Measurements from ENCODE around the gene MTFR1L.

MTFR1L gene

DNA sequence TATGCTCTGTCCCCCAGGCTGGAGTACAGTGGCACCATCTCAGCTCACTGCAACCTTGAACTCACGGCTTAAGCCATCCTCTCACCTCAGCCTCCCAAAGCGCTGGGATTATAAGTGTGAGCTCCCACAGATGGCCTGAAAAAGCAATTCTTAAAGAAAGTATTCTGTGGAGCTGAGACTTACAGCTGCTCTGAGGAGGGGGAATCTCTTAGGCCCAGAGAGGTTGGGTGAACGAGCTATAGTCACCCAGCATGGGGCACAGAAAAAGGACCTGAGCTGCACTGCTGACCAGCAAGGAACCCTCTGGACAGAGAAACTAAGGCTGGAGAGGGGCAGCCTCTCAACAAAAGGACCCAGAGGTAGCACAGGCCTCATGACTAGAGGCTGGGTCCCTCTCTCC, 54.5 kb downstream of the MTFR1L start:
- H3K9me3 Mint-ChIP-seq, result no peaks in the 10 kb centered on the region
- no peak for DNase-seq
- no peak overlapping the region for H3K27ac Mint-ChIP-seq
- H3K4me1 Mint-ChIP-seq, result peaks cover 11% of the 10 kb centered on the region
- no peaks in the 10 kb centered on the region for H3K36me3 Mint-ChIP-seq
- CTCF ChIA-PET, result no interaction called here
- H3K27me3 Mint-ChIP-seq, result peaks cover 53% of the 10 kb centered on the region
- H3K4me3 Mint-ChIP-seq, result no peak overlapping the region

DNA sequence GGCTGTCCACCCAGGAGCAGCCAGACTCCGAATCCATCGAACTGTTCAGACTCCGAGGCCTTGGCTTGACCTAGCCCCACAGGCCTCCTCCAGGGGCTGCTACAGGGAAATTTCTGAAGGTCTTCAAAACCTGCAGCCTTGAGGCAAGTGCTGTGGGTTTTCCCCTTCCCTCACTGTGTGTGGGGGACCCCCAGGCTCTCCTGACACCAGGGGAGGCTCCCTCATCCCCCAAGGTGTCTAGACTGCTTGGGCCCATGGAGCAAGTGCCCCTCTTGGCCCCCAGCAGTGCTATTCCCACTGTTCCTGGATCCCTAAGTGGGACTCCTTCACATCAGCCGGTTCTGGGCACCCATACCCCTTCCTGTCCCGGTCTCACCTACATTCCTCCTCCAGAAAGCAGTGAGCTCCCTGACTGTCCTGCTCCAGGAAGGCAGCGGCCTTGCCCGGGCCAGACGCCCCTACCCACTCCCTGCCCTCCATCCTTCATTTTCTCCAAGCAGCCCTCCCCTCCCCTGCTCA, 54.9 kb downstream of the MTFR1L start:
- no peak overlapping the region for H3K27ac Mint-ChIP-seq
- H3K4me1 Mint-ChIP-seq, result peaks cover 11% of the 10 kb centered on the region
- CTCF ChIA-PET, result interaction anchor here (1.1 to 1.3 kb wide), 2 partner anchors 13 to 22 kb away, joined by 3 read pairs; no protein-coding TSS in a partner anchor
- H3K9me3 Mint-ChIP-seq, result no peaks in the 10 kb centered on the region
- peak overlapping the region; percentile 78 for H3K4me3 Mint-ChIP-seq
- no peak for DNase-seq
- H3K27me3 Mint-ChIP-seq, result peaks cover 58% of the 10 kb centered on the region
- no peaks in the 10 kb centered on the region for H3K36me3 Mint-ChIP-seq

DNA sequence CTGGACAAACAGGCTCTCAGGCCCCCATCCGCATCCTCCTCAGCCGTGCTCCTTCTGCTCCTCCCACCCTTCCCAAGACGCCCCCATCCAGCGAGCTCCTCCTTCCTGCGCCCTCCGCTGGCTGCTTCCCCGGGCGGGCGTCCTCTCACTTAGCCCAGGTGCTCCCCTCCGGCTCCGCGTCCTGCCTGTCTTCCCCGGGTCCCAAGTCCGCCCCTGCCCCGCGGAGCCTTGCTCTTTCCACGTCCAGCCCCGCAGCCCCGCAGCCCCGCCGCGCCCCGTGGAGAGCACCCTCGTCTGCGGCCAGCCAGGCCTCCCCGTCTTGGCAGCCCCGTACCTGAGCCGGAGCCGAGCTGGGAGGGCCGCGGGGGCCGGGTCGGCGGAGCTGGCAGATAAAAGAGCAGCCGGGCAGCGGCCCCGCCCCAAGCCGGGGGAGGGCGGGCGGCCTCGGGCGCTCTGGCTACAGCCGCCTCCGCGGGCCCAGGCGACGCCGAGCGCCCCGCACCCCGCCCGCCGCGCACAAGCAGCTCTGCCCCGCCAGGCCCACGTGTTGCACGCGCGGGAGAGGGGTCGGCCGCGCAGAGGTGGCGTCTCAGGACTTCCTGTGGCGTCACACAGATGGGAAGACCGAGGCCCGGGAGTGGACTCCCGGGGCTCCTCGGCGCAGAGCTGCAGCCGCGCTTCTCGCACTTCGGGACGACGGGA, 55.6 kb downstream of the MTFR1L start, which contains the start of gene PAQR7:
PAQR7 (minus strand) TSS at position 555 of the 702 bp plus-strand sequence. CDS start 11,869 bp downstream, outside the sequence.
- CTCF ChIA-PET, result interaction anchor here (1.1 to 1.3 kb wide), 2 partner anchors 13 to 21 kb away, joined by 3 read pairs; no protein-coding TSS in a partner anchor
- Mint-ChIP-seq H3K4me1 (peaks cover 11% of the 10 kb centered on the region), H3K27me3 (peaks cover 61% of the 10 kb centered on the region), H3K9me3 (no peaks in the 10 kb centered on the region), H3K36me3 (no peaks in the 10 kb centered on the region), H3K27ac (no peak within 1 kb of the TSS), H3K4me3 (peak within 1 kb of the TSS; percentile 78)
- peak; percentile 76 for DNase-seq

DNA sequence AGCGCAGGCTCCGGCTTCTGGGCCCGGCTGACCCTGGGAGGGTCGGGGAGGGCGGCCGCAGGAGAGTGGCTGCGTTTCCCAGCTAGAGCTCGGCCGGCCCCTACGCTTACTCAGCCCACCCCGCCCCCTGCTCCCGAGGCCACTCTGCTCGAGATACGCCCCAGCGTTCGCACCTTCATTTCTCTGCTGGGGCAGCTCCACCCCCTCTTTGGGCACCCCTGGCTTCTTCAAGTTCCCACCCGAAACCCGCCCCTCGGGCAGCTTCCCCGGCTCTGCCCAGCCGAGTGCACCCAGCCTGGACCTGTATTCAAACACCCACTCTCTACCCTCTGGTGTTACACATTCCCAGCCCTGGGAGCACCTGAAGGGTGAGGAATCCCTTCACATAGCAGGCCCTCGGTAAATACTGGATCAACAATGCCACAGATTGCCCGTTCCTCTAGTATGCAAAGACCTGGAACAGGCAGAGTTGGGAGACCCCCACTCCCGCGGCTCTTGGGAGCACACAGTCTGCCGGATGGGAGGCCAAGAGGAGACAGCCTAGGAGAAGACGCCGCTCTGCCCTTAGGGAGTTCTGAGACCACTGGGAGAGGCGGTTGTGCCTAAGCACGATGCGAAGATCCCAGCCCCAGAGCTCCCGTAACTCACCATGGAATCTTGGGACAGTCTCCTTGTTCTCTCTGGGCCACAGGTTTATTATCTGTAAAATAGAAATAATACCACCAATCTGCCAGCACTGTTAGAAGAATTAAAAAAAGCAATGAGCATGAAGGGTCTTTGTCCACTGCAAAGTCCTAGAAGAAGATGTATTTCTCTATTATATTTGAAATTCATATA, 56.3 kb downstream of the MTFR1L start:
- Mint-ChIP-seq H3K27ac (no peak overlapping the region), H3K27me3 (peaks cover 69% of the 10 kb centered on the region), H3K4me1 (peaks cover 11% of the 10 kb centered on the region), H3K4me3 (peak overlapping the region; percentile 72), H3K9me3 (no peaks in the 10 kb centered on the region), H3K36me3 (no peaks in the 10 kb centered on the region)
- CTCF ChIA-PET, result interaction anchor here (1.1 to 1.3 kb wide), 2 partner anchors 14 to 20 kb away, joined by 3 read pairs; no protein-coding TSS in a partner anchor
- DNase-seq, result no peak

DNA sequence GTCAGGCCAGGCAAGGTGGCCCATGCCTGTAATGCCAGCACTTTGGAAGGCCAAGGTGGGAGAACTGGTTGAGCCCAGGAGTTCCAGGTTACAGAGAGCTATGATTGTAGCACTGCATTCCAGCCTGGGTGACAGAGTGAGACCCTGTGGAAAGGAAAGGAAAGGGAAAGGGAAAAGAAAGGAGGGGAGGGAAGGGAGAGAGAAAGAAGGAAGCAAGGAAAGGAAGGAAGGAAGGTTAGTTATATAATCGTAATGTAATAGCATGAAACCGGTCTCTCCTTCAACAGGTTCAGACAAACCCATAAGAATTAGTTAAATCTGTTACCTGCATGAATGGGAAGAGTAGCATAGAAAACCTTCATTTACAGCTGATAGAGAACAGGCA, 56.9 kb downstream of the MTFR1L start:
- Mint-ChIP-seq H3K9me3 (no peaks in the 10 kb centered on the region), H3K27me3 (peaks cover 71% of the 10 kb centered on the region), H3K27ac (no peak overlapping the region), H3K4me1 (peaks cover 11% of the 10 kb centered on the region), H3K36me3 (no peaks in the 10 kb centered on the region), H3K4me3 (no peak overlapping the region)
- no peak for DNase-seq
- CTCF ChIA-PET, result no interaction called here

DNA sequence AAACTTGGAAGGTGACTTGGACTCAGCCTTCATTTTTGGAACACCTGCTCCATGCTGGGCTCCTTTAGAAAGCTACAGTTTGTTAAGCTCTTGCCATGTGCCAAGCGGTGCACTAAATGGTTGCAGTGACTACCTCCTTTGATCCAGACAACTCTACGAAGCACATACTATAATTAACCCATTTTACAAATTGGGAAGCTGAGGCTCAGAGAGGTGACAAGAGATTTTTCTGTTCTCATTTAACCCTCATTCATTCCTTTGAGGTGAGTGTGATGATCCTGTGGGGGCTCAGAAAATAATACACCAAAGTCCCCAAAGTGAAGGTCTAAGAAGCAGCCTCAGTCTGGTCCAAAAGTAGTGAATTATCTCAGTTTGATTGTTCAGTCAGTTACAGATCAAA, 57.4 kb downstream of the MTFR1L start:
- no peak overlapping the region for H3K27ac Mint-ChIP-seq
- no peaks in the 10 kb centered on the region for H3K9me3 Mint-ChIP-seq
- CTCF ChIA-PET, result no interaction called here
- no peak for DNase-seq
- H3K27me3 Mint-ChIP-seq, result peaks cover 71% of the 10 kb centered on the region
- H3K36me3 Mint-ChIP-seq, result no peaks in the 10 kb centered on the region
- peaks cover 11% of the 10 kb centered on the region for H3K4me1 Mint-ChIP-seq
- H3K4me3 Mint-ChIP-seq, result no peak overlapping the region

DNA sequence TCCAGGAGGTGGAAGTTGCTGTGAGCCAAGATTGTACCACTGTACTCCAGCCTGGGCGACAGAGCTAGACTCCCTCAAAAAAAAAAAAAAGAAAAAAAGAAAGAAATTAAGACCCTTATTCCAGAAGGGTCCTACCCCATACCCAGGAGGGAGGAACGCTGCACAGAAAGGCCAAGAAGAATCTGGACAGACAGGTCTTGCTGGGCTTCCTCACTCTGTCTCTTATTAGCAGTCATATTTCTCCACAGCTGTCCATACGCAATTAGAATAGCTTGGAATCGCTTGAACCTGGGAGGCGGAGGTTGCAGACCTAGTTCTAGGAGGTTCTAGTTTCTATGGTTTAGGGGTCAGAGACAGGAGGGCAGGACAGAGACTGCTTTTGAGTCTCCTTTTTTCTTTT, 58.9 kb downstream of the MTFR1L start:
- Mint-ChIP-seq H3K27me3 (peaks cover 71% of the 10 kb centered on the region), H3K4me3 (no peak overlapping the region), H3K27ac (no peak overlapping the region), H3K4me1 (peaks cover 10% of the 10 kb centered on the region), H3K9me3 (no peaks in the 10 kb centered on the region), H3K36me3 (no peaks in the 10 kb centered on the region)
- no peak for DNase-seq
- CTCF ChIA-PET, result no interaction called here

DNA sequence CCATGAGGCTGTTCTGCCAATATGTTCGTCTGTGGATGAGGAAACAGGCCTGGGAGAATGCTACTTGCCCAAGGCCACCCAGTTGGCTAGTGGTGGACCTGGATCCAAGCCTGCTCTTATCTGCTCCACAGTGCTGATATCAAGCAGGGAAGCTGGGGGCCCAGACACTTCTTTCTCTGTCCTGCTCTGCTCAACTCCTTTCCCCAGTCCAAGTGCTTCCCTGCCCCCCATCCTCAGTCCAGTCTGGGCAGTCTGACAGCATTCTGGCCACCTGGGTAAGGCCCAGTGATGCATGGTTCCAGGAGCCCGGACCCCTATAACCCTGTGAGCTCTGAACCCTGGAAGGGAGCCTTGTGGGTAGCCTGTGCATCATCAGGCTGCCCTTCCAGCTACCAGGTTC, 59.9 kb downstream of the MTFR1L start:
- peaks cover 8% of the 10 kb centered on the region for H3K4me1 Mint-ChIP-seq
- no peaks in the 10 kb centered on the region for H3K36me3 Mint-ChIP-seq
- peaks cover 63% of the 10 kb centered on the region for H3K27me3 Mint-ChIP-seq
- CTCF ChIA-PET, result interaction anchor here (0.5 to 1.0 kb wide), 2 partner anchors 10 to 17 kb away, joined by 3 read pairs; no protein-coding TSS in a partner anchor
- H3K4me3 Mint-ChIP-seq, result no peak overlapping the region
- DNase-seq, result no peak
- no peak overlapping the region for H3K27ac Mint-ChIP-seq
- no peaks in the 10 kb centered on the region for H3K9me3 Mint-ChIP-seq

DNA sequence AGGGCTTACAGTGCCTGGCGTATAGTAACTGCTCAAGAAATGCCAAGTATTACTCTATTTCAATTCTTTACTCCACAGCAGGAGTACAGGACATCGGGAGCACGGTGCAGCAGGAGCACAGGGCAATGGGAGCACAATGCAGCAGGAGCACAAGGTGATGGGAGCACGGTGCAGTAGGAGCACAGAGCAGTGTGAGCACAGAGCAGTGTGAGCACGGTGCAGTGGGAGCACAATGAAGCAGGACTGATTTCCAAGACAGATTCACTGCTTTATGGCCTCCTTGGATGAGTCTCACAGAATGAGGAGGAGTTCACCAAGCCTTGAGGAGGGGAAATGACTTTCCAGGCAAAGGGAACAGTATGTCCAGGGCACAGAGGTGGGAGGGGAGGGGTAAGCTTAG, 60.8 kb downstream of the MTFR1L start:
- Mint-ChIP-seq H3K4me1 (peaks cover 3% of the 10 kb centered on the region), H3K27me3 (peaks cover 55% of the 10 kb centered on the region), H3K9me3 (no peaks in the 10 kb centered on the region), H3K4me3 (no peak overlapping the region), H3K36me3 (no peaks in the 10 kb centered on the region), H3K27ac (no peak overlapping the region)
- DNase-seq, result no peak
- CTCF ChIA-PET, result no interaction called here

DNA sequence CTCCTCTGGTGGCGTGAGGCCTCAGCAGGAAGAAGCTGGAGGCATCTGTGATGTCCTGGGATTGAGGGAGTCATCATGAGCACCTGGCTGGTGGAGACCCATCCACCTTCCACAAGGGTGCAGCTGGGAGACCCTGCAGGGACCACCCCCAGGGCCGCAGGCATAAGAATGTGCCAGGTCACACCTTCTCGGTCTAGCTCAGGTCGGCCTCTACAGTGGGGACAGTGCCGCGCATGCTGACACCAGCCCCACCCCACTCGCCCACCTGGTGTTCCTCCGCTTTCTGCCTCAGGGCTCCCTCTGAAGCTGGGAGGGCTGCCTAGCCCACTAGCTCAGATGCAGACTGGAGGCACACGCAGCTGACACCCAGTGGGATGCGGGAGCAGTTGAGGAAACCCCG, 61.5 kb downstream of the MTFR1L start:
- no peaks in the 10 kb centered on the region for H3K9me3 Mint-ChIP-seq
- no peaks in the 10 kb centered on the region for H3K36me3 Mint-ChIP-seq
- no peak for DNase-seq
- H3K27ac Mint-ChIP-seq, result no peak overlapping the region
- no peaks in the 10 kb centered on the region for H3K4me1 Mint-ChIP-seq
- CTCF ChIA-PET, result interaction anchor here (1.9 kb wide), 1 partner anchor 15 kb away, joined by 5 read pairs; no protein-coding TSS in a partner anchor
- H3K4me3 Mint-ChIP-seq, result no peak overlapping the region
- peaks cover 48% of the 10 kb centered on the region for H3K27me3 Mint-ChIP-seq

Data from activated naive CD4-positive, alpha-beta T cell treated with anti-CD3 and anti-CD28 coated beads, Interleukin-2, amount 10 ng/mL, durations not matched to agents 7 days and 5 days (primary cell).